SK-N-MC (cell line): ENCODE results near the gene ZNF845.

ENCODE experiments used
- EZH2 ChIP-seq: fragments of 200-600 bp; sonication (generic); IDR thresholded peaks from one replicate; pipeline ENCODE4 v1.6.1; 2017; ENCODE audit warnings: antibody characterized with exemption
- FOXP2 ChIP-seq: optimal IDR thresholded peaks from 2 replicates; pipeline ENCODE3; 2011; ENCODE audit warnings: mild to moderate bottlenecking, moderate library complexity; ENCODE audit not compliant: insufficient read depth; ENCODE audit errors: extremely low read length, control extremely low read depth
- POLR2AphosphoS5 ChIP-seq: IDR thresholded peaks from 2 replicates; pipeline ENCODE4 v1.6.1; 2012; ENCODE audit warnings: mild to moderate bottlenecking, low read depth, low read length, borderline replicate concordance

DNA sequence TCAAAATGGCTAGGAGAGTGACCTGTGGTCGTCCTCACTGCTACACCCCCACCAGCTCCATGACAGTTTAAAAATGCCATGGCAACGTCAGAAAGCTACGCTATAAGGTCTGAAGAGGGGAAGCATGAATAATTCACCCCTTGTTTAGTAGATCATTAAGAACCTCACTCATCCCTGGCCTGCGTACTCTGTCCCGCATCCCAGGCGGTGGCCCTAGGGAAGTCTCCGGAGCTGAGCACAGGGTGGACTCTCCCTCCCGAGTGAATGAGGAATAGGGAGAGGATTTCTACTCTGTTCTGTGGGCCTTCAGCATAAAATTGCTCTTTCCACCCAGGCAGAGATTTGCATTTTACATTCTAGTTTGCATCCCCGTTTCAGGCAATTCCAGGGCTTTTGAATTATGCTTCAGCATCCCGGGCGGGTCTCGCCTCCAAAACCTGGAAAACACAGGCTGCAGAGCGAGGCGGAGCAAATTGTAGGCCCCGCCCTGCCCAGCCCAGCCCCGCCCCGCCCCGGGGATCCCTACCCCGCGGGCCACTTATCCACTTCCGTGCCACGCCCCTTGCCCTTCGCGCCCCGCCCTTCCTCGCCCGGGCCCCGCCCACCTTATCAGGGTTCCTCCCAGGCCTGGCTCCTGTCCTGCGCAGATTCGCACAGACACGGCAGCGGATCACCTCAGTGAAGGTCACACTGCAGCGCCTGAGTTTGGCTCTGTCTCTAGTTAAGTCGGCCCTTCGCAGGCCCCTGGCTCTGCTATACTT, 24.5 kb downstream of the ZNF845 start:
- no peak for TF ChIP-seq POLR2AphosphoS5
- TF ChIP-seq EZH2, result no peak
- no peak for TF ChIP-seq FOXP2
